Measurements from ENCODE around the gene MOSMO. TPM values are rescaled to one million over a fixed set of nuclear protein-coding genes. Genes with fewer than 3 reads are reported as not detected.

The MOSMO gene
- polyA plus RNA-seq, 1 of the 3 experiments (the other 2 are of a cell fraction), result 8.0 TPM

- Histone ChIP-seq H3K27ac (ENCODE audit: low read depth in 2 of 2, low read length in 1 of 2) (no peak overlapping the region), H3K4me1 (ENCODE audit: control insufficient read depth in 1 of 2, insufficient read depth in 2 of 2, low read depth in 1 of 2, low read length in 1 of 2) (no peaks in the 10 kb centered on the region), H3K27me3 (ENCODE audit: insufficient read depth) (no peaks in the 10 kb centered on the region; the same call in 1 of the 2 replicates), H3K36me3 (replicated peaks in 1 of 2; ENCODE audit: control insufficient read depth in 1 of 2, insufficient read depth in 2 of 2, low read length in 1 of 2) (no peaks in the 10 kb centered on the region), H3K9ac (no peak overlapping the region), H3F3A (replicated peaks; ENCODE audit: insufficient read depth) (no peaks in the 10 kb centered on the region), H3K4me2 (no peak overlapping the region), H4K20me1 (ENCODE audit: insufficient read depth) (no peaks in the 10 kb centered on the region), H3K79me2 (ENCODE audit: insufficient read depth) (no peaks in the 10 kb centered on the region), H3K4me3 (ENCODE audit: low read depth in 2 of 2, low read length in 1 of 2) (no peak overlapping the region), H2AFZ (ENCODE audit: low read depth) (no peak overlapping the region), H3K9me3 (no peaks in the 10 kb centered on the region), H3K9me2 (no peaks in the 10 kb centered on the region)
- ChIA-PET POLR2A (no interaction called here), CTCF (interaction anchor here (1.0 kb wide), 1 partner anchor 53 kb away, joined by 5 read pairs; no protein-coding TSS in a partner anchor)
- DNase-seq, result no peak
- TF ChIP-seq TEAD4 (IDR thresholded peaks at IDR 0.05; ENCODE audit: borderline replicate concordance, insufficient read depth) (no peak), EZH2phosphoT487 (IDR thresholded peaks at IDR 0.05; ENCODE audit: borderline replicate concordance, low read depth) (no peak), NFIC (IDR thresholded peaks at IDR 0.05; ENCODE audit: borderline replicate concordance) (no peak), MEF2A (IDR thresholded peaks at IDR 0.05; ENCODE audit: borderline replicate concordance, low read depth) (no peak), MAX (IDR thresholded peaks at IDR 0.05; ENCODE audit: low read depth) (no peak), CHD2 (IDR thresholded peaks at IDR 0.05; ENCODE audit: low read length, partially characterized antibody) (no peak), SIN3A (IDR thresholded peaks at IDR 0.05; ENCODE audit: borderline replicate concordance, low read depth, low read length) (no peak), TCF12 (IDR thresholded peaks at IDR 0.05) (no peak), JUND (IDR thresholded peaks at IDR 0.05) (no peak), IRF3 (IDR thresholded peaks at IDR 0.05; ENCODE audit: low read depth, low read length) (no peak), ZBTB33 (IDR thresholded peaks at IDR 0.05; ENCODE audit: borderline replicate concordance, low read depth) (no peak), FOXM1 (IDR thresholded peaks at IDR 0.05; ENCODE audit: low read depth) (no peak), RXRA (IDR thresholded peaks at IDR 0.05; ENCODE audit: borderline replicate concordance, low read depth) (no peak), TAF1 (IDR thresholded peaks at IDR 0.05; ENCODE audit: borderline replicate concordance, low read depth, low read length) (no peak), RCOR1 (IDR thresholded peaks at IDR 0.05; ENCODE audit: low read length) (no peak), RAD21 (IDR thresholded peaks at IDR 0.05; ENCODE audit: low read length) (no peak)
- TF ChIP-seq, protein P1, sequence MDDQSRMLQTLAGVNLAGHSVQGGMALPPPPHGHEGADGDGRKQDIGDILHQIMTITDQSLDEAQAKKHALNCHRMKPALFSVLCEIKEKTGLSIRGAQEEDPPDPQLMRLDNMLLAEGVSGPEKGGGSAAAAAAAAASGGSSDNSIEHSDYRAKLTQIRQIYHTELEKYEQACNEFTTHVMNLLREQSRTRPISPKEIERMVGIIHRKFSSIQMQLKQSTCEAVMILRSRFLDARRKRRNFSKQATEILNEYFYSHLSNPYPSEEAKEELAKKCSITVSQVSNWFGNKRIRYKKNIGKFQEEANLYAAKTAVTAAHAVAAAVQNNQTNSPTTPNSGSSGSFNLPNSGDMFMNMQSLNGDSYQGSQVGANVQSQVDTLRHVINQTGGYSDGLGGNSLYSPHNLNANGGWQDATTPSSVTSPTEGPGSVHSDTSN (IDR thresholded peaks at IDR 0.05), result no peak
Observed at GRCh38 chr16:22130528-22130927, 122.6 kb downstream of the MOSMO start.
